DLD1 (cell line): Measurements from ENCODE around the gene COL20A1.
"Not testable (repeated sequence)": the region's sequence is repeated elsewhere in the genome, so short reads cannot be mapped to it uniquely, and the experiment has no call there.

Experiments used
- in situ Hi-C: cut with HindIII; loops from 2 replicates; pipeline ENCODE4 v1.10.0; 2017; ENCODE audit warnings: low sequenced_read_pairs

Gene COL20A1

DNA sequence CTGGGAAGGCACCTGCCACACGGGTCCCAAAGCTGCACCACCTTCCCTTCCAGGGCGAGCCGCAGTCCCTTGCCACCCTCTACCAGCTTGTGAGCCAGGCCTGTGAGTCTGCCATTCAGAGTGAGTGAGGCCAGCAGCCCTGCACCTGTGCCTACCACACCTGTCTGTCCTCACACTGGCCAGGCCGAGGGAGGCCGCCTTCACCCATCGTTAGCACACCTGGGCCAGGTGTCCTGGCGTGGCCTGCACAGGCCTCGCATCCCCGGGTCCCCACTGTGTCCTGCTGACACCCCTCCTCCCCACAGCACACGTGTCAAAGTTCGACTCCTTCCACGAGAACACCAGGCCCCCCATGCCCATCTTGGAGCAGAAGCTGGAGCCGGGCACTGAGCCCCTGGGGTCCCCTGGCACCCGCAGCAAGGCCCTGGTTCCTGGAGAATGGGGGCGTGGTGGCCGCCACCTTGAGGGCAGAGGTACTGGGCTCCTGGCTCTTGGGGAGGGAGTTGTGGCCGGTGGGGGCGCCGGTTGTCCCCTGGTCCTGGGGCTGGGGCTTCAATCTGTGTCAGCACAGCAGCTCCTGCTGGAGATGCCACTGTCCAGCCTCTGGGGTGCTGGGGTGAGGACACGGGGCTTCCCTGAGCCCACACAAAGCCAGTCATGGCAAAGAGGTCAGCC is 35.2 kb downstream of the COL20A1 start:
- in situ Hi-C loops: no loop called here

DNA sequence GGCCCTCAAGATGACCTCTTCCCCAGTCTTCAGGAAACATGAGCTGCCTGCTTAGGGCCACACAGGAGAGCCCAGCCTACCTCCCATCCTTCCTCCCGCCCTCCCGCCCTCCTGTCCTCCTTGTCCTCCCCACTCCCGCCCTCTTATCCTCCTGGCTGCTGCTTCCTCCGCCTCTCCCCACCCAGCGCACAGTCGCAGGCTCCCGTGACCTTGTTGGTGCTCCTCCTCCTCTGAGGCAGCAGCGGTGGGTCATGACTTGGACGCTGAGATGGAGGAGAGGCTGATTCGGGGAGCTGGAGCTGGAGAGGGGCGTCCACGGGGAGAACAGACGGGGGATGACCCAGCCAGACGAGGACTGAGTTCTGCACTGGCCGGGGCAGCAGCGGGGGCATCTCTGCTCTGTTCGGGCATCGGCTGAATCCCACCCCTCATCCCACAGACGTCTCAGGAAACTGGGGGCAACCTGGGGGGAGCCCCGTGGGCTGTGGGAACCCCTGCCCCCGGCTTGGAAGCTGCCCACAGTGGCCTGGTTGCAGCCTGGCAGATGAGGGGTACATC is 35.8 kb downstream of the COL20A1 start:
- in situ Hi-C loops: no loop called here

DNA sequence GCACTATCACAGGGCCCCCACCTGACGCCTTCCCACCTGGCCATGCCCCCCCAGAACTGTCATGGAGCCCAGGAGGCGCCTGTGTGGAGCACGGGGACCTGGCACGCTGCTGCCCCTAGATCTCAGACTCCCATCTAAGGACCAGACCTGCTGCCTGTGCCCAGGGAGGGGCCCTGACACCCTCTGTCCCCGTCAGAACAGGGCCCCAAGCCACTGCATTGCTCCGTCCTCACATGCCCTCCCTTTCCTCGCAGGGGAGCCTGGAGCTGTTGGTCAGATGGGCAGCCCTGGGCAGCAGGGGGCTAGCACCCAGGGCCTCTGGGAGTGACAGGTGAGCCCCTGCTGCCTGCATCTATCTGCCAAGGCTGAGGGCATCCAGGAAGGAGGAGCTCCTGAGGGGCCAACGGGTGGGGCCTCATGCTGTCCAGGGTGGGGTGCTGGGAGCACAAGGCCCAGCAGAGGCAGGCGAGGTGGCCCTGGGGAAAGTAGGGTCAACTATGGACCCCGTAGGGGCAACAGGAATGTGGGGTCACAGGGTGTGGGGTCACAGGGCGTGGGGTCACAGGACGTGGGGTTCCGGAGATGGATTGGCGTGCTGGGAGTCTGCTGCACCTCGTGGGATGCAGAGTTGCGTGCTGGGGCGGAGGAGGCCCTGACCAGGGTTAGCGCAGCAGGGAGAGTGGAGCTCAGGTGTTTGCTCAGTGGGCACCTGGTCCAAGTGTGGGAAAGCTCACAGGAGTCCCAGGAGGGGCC is 36.5 kb downstream of the COL20A1 start:
- in situ Hi-C loops: no loop called here

DNA sequence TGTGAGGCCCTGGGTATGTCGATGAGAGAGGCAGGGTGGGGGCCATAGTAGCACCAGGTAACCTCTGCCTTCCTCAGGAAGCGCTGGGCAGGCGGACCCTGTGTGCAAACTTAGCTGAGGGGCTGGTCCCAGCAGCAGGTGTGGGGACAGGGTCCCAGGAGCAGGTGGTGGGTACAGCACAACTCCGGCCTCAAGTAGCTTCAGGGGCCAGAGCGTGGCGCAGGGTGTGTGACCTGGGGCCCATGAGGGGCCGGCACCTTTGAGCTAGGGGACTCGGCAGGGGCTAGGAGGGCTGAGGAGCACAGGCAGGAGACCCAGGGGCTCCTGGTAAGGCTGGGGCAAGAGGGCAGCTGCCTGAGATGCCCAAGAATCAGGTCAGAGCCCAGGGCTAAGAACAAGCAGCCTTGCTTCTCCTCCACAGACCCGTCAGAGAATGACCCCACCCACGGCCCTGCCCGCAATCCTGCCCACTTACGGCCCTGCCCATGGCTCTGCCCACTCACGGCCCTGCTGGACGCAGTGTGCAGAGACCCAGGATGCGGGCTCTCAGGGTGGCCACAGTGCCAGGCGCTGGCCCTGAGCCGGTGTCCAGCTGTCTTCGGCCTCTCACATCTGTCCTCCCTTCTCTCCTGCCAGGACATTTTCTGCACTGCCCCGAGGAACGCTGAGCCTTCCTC is 37.2 kb downstream of the COL20A1 start:
- in situ Hi-C loops: no loop called here

DNA sequence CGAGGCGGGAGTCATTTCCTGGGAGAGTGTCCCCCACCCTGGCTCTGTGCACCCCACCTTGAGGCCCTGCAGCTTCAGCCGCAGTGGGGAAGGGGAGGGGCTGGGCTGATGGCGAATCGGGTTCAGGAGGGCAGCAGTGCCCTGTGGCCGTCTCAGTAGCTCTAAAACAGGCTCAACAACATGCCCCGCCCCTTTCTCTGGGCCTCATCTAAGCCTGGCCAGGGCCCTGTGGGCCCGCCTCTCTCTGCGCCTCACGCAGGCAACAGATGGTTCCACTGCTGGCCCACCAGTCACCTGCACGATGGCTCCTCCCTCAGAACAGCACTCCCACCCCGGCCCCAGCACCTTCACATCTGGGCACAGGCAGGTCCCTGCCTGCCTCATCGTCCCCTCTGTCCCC is 38.0 kb downstream of the COL20A1 start:
- in situ Hi-C loops: no loop called here

DNA sequence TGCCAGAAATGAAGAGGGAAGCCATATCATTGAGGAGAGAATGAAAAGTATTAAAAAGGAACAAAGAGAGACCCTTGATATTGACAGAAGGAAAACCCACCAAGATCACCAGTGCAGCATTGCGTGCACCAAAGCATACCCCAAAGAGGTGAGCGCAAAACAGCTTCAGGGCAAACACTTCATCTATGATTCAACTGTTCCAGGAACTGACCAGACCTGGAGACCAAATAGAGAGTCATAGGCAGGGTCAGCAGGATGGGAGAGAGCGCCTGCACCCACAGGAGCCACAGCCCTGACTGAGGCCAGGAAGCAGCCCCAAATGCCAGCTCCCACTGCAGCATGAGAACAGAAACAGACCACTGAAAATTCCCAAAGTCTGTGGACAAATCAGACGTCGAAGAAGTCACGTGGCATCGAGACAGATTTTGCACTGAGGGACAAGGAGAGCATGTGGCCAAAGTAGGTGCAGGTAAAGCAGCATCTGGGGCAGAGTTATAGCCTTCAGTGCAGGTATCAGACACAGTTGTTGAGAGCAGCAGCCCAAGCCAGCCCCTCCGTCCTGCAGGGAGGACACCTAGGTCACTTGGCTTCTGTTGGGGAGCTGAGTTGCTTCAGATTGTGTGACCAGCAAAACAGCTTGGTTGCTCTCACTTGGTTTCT is 38.9 kb downstream of the COL20A1 start:
- in situ Hi-C loops: no loop called here

DNA sequence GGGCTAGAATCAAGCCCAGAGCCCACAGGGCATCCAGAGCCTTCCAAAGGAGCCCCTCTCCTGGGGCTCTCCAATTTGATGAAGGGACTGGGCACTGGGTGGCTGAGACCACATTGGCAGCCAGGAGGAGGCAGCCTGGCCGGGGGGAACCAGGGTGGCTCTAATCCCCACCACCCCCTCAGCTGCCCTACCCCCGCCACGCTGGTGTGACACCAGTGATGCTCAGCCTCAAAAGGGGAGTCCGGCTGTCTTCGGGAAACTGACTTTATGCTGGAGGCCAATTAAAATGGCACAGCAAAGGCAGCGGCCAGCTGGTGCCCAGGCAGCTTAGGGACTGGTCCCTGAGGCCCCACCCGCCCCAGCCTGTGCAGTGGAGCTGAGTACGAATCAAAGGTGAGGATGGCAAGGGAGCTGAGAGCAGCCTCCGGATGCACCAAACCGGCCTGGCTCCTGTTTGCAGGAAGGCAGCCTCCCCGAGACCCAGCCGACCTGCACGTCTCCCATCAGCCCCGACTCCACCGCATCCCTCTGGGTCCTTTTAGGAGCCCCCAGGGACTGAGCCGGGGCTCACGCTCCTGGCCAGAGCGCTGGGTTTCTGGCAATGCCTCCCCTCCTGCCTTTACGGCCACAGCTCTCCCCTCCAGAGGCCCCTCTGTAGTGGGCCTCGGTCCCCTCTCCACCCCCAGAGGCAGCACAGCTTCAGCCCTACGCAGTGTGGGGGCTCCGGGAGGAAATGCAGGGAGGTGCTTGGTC is 39.7 kb downstream of the COL20A1 start:
- in situ Hi-C loops: no loop called here

DNA sequence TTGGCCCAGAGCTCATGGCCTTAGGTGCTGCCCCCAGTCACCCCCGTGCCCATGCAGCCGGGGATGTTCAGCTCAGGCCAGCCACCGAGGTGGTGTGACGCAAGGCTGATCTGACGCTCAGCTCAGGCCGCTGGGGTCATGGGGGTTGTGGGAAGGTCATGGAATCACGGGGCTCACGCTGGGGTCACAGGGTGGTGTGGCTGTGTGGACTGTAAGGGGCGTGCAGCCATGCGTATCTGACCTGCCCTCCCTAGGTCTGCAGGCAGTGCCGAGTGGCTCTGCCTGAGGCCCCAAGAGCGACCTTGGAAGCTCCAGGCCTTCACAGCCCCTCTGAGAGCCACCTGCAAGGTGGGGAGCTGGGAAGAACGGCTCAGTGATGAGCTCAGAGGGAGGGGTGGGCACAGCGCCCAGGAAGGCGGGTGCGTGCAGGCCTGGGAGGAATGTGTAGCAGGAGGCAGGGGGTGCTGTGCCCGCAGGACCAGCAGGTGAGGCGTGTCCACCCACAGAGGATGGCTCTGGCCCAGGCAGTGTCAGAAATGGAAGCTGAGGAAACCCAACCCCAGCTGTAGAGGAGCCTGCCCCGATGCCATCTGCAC is 40.4 kb downstream of the COL20A1 start:
- in situ Hi-C loops: no loop called here

DNA sequence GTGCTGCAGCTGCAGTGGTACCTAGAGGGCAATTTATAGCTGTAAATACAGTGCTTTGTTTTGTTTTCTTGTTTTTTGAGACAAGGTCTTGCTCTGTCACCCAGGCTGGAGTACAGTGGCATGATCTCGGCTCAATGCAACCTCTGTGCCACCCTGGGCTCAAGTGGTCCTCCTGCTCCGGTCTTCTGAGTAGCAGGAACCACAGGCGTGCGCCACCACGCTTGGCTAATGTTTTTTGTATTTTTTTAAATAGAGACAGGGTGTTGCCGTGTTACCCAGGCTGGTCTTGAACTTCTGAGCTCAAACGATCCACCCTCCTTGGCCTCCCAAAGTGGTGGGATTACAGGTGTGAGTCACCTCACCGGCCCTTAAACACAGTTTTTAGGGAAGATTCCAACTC is 41.4 kb downstream of the COL20A1 start:
- in situ Hi-C loops: no loop called here

DNA sequence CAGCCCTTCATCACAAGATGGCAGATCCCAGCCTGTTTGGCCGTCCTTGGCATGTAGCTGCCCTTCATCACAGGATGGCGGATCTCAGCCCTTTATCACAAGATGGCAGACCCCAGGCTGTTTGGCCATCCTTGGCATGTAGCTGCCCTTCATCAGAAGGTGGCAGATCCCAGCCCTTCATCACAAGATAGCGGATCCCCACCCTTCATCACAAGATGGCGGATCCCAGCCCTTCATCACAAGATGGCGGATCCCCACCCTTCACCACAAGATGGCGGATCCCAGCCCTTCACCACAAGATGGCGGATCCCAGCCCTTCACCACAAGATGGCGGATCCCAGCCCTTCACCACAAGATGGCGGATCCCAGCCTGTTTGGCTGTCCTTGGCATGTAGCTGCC is 42.1 kb downstream of the COL20A1 start:
- in situ Hi-C loops: not testable (repeated sequence)

DNA sequence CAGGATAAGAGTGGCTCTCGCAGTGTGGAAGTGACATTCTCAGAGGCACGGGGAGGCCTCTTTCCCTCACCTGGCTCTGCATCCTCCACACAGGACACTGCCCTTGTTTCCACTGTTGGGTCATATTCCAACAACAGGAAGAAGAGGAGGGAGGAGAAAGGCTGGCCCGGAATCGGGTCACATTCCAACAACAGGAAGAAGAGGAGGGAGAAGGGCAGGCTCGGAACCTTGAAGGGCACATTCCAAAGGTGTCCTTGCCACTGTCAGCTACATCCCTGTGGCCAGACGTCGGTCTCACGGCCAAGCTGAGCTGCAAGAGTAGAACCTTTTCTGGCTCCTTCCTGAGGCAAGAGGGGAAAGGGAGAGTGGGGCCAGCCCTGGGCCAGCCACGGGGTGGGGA is 42.7 kb downstream of the COL20A1 start:
- in situ Hi-C loops: no loop called here

DNA sequence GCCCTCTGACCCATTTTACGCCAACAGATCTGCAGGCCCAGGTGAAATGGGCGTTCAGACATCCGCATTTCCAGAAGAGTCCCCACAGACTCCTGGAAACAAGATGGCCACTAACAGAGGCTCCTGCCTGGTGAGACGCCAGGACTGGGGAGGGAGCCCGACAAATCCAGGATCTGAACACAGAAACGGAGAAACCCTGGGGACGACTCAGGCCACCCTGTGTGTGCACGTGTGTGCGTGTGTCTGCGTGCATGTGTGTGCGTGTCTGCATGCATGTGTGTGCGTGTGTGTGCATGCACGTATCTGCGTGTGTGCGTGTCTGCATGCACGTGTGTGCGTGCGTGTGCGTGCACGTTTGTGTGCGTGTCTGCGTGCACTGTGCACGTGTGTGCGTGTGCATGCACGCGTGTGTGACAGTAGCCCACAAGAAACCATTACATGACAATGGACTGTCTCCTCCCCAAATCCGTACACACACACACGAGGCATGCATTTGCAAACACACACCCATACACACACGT is 43.3 kb downstream of the COL20A1 start:
- in situ Hi-C loops: no loop called here

DNA sequence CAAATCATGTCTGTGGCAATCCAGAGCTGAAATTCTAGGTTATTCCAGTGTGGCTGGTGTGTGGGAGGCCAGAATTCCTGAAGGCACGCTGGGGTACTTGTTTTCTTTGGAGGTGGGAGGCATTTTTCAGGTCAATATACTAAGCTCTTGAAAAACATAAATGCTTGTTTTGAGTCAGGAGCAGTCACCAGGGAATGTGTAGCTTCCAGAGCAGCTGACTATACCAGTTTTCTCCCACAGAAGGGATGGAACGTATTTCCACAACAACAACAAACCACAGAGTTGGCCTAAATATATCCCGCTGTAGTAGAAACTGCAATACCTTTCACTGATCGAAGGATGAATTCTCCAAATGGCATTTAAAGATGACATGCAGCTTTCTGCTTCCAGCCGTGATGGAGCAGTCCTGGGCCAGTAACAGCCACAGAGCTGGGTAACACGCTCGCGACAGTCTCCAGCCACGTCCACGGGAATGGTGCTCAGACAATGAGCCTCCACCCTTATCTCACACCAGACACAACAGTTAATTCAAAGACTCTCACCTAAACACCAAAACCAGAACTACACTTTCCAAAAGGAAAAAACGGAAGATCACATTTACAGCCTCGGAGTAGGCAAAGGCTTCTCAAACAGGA is 44.9 kb downstream of the COL20A1 start:
- in situ Hi-C loops: no loop called here

DNA sequence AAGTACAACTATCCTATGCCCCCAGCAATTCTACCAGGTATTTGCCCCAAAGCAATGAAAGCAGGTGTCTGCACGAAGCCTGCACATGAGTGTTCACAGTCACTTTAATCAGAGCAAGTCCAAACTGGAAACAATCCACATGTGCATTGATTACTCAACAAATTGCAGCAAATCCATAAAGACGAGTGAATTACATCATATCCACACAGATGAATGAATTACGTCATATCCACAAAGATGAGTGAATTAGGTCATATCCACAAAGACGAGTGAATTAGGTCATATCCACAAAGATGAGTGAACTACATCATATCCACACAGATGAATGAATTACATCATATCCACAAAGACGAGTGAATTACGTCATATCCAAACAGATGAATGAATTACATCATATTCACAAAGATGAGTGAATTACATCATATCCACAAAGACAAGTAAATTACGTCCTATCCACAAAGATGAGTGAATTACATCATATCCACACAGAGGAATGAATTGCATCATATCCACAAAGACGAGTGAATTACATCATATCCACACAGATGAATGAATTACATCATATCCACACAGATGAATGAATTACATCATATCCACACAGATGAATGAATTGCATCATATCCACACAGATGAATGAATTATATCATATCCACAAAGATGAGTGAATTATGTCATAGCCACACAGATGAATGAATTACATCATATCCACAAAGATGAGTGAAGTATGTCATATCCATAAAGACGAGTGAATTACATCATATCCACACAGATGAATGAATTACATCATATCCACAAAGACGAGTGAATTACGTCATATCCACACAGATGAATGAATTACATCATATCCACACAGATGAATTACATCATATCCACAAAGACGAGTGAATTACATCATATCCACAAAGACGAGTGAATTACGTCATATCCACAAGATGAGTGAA is 46.4 kb downstream of the COL20A1 start:
- in situ Hi-C loops: not testable (repeated sequence)

DNA sequence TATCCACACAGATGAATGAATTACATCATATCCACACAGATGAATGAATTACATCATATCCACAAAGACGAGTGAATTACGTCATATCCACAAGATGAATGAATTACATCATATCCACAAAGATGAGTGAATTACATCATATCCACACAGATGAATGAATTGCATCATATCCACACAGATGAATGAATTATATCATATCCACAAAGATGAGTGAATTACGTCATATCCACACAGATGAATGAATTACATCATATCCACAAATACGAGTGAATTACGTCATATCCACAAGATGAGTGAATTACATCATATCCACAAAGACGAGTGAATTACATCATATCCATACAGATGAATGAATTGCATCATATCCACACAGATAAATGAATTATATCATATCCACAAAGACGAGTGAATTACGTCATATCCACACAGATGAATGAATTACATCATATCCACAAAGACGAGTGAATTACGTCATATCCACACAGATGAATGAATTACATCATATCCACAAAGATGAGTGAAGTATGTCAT is 47.2 kb downstream of the COL20A1 start:
- in situ Hi-C loops: not testable (repeated sequence)

DNA sequence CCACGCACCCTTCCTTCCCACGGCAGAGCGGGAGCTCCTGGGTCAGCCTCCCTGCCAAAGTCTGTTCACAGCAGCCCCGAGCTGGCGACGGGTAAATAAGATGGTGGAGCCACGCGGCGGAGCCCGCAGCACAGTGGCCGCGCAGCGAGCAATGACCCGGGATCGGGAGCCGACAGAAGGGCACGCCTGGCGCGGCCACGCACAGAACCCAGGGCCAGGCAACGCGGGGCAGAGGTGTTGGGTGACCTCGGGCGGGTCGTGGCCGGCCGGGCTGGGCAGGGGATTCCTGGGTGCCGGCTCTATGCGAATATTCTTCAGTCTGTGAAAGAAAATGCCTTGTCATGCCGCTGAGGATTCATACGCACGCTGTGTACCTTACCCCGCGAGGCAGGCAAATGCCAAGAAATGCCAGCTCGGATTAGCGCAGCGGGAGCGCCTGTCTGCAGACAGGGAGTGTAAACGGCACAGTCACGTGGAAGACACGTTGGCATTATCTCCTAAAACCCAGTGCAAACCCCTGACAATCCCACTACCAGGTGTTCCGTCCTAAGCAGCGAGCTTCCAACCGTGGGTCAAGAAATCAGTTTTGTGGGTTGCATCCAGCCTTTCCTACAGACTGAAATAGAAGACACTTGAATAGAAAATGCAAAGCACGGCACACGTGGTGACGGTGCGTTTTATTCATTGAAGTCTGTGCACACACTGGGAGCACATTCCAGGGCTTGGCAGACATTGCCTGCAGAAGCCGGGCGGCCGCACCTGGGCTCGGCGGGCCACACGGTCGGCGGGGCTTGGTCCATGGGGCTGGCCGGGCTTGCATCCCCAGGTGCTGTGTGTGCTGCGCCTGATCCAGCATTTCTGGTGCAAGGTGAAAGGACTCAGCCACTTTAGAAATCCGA is 49.8 kb downstream of the COL20A1 start:
- in situ Hi-C loops: no loop called here
